ENCODE measurements around the gene ATP5ME.
"Not testable (repeated sequence)": the region's sequence is repeated elsewhere in the genome, so short reads cannot be mapped to it uniquely, and the experiment has no call there.

ATP5ME gene

GRCh38 chr4:674172-675035, at the start of gene ATP5ME, which contains the start of gene MYL5:
Gene ATP5ME, minus strand, starts transcription at chr4:674276. Its CDS starts 29 bp downstream, at chr4:674247.
Gene MYL5, plus strand, starts transcription at chr4:674542. Its CDS starts 3,485 bp downstream, at chr4:678027.
- peak; percentile 95 for DNase-seq (ENCODE audit: low spot score)

GRCh38 chr4:722851-723360, 48.8 kb upstream of the ATP5ME start:
- DNase-seq (ENCODE audit: low spot score): no peak

- DNase-seq (ENCODE audit: low spot score): no peak
Measured at GRCh38 chr4:722169-722725, 48.2 kb upstream of the ATP5ME start.

GRCh38 chr4:721261-722168, 47.4 kb upstream of the ATP5ME start:
- DNase-seq (ENCODE audit: low spot score): no peak

DNA sequence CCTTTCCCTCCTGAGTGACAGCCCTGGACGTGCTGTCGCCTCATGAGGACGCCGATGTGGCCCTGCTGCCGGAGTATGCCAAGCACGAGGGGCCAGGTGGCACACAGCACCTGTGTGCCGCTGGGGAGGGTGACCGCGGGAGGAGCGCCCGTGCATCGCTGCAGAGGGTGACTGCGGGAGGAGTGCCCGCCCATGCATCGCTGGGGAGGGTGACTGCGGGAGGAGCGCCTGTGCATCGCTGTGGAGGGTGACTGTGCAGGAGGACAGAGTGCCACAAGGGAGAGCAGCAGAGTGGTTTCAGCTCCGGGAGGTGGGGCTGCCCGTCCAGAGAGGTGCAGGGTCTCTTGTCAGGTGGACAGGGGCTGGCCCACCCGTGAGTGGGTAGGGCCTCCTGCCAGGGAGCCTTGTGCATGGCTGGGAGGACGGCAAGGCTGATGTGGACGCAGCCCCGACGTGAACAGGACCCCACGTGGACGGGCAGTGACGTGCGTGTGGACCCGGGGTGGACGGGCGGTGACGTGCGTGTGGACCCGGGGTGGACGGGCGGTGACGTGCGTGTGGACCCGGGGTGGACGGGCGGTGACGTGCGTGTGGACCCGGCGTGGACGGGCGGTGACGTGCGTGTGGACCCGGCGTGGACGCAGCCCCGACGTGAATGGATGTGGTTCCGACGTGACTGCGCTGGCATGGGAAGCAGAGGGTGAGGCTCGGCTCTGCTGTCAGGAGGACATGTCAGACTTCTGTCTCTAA, 46.2 kb upstream of the ATP5ME start:
- no peak for DNase-seq (ENCODE audit: low spot score)

DNA sequence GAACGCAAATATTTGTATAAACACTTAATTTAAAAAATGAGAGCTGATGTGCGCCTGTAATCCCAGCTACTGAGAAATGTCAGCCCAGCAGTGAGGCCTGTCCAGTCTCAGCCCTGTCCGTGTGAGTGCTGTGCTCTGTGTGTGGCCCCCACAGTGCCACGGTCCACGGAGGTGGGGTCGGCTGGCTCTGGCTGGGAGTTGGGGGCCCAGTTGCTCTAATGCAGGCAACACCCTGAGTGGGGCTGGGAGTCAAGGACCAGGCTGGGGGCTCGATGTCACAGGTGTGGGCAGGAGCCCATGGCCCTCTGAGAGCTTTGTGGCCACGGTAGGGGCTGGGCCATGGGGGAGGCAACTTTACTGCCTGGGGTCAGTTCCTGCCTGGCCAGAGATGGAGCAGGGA, 44.4 kb upstream of the ATP5ME start:
- DNase-seq (ENCODE audit: low spot score): no peak

DNA sequence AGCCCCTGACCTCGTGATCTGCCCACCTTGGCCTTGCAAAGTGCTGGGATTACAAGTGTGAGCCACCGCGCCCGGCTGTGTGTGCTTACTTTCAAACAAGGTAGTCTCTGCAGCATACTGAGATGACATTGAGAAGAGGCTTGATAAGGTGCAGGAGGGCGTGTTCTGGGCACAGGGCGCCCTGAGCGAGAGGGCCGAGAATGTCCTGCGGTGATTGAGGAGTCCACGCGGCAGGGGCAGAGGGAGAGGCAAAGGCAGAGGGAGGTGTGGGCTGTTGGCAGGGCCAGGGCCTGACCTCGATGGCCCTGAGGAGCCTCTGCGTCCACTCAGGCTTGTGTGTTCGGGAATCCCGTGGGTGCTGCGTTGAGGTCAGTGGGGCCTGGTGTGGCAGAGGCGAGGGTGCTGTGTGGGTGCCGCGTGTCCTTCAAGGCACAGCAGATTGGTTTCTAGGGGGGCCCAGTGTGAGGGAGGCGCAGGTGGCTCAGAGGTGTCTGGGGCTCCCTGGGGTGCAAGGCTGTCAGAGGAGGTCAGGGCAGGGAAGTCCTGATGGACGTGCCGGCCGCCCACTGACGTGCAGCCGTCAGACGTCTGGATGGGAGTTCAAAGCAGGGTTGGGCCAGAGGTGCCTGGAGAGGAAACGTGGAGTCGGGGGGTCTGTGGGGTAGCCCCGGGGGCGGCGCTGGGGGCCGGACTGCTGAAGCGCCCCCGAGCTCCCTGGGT, 43.7 kb upstream of the ATP5ME start:
- no peak for DNase-seq (ENCODE audit: low spot score)

DNA sequence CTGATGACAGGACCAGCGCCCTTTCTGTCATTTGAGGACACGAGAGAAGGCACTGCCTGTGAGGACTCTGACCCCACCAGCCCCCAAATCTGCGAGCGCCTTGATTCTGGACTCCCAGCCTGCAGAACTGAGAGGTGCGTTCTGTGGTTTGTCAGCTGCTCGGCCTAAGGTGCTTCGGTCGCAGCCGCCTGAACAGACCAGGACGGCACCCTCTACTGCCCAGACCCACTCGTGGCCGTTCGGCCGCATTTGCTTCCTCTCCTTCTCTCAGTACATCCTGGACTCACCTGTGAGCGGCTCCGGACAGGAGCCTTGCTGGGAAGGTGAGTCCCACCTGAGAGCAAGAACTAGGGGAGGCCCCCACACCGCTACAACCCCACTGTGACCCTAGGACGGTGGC, 40.0 kb upstream of the ATP5ME start:
- DNase-seq (ENCODE audit: low spot score): no peak

DNA sequence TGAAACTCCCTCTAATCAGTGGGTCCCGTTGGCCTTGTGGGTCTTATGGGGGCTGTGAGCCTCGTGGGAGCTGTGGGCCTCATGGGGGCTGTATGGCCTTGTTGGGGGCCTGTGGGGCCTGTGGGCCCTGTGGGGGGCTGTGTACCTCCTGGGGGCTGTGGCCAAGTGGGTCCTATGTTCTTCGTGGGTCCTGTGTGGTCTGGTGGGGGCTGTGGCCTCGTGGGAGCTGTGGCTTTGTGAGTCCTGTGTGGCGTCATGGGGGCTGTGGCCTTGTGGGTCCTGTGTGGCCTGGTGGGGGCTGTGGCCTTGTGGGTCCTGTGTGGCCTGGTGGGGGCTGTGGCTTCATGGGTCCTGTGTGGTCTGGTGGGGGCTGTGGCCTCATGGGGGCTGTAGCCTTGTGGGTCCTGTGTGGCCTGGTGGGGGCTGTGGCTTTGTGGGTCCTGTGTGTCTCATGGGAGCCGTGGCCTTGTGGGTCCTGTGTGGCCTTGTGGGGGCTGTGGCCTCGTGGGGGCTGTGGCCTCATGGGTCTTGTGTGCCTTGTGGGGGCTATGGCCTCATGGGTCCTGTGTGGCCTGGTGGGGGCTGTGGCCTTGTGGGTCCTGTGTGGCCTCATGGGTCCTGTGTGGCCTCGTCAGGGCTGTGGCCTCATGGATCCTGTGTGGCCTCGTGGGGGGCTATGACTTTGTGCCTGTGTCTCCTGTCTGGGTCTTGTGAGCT, 39.0 kb upstream of the ATP5ME start:
- DNase-seq (ENCODE audit: low spot score): no peak

DNA sequence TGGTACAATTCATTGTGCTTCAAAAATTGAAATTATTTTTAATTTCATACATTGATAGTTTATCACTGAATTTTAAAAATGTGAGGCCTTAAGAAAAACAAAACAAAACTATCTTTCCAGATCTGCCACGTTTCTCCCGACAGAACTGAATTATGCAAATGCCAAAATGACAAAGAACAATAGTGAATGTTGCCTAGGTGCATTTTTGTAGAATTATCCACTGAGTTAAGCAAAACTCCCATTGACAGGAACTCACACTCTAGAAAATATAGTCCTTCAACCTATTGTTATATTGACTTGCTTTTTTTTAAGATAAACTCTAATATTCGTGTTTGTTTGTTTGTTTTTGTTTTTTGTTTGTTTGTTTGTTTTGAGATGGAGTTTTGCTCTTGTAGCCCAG, 38.0 kb upstream of the ATP5ME start:
- DNase-seq (ENCODE audit: low spot score): no peak

- DNase-seq (ENCODE audit: low spot score): no peak
Measured at GRCh38 chr4:710916-711315, 36.8 kb upstream of the ATP5ME start.

DNA sequence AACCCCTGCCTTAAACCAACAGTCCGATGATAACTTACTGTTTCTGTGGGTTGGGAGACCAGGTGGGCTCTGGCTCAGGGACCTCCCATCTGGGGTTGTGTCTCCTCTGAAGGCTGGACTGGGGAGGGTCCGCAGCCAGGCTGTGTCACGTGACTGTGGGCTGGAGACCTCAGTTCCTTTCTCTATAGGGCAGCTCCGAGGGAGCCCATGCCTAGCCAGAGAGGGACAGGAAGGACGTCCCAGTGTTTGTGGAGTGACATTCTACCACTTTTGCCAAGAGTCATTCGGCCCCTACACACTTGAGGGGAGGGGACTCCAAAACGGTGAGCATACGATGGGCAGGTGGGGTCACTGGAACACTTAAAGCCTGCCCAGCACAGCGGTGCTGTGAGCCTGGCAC, 36.0 kb upstream of the ATP5ME start:
- no peak for DNase-seq (ENCODE audit: low spot score)

- no peak for DNase-seq (ENCODE audit: low spot score)
Measured at GRCh38 chr4:709348-709747, 35.3 kb upstream of the ATP5ME start.

DNA sequence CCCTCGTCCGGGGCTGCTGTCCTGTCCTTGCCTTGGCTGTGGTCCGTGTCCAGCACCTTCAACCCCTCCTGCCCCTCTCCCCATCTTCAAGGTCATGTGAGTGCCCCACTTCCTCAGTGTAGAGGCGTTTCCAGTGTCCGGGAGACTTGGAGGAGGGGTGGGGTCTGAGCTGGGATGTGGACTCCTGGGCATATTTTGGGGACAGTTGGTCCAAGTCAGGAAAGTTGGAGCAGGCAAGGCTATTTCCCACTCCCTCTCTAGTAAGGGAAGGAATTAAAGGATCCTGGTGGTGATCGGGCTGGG, 34.5 kb upstream of the ATP5ME start:
- DNase-seq (ENCODE audit: low spot score): no peak

GRCh38 chr4:707929-708630, 34.0 kb upstream of the ATP5ME start:
- DNase-seq (ENCODE audit: low spot score): no peak

GRCh38 chr4:706834-707598, 32.9 kb upstream of the ATP5ME start:
- DNase-seq (ENCODE audit: low spot score): no peak

- not testable (repeated sequence) for DNase-seq (ENCODE audit: low spot score)
Measured at GRCh38 chr4:706083-706633, 32.1 kb upstream of the ATP5ME start.

DNA sequence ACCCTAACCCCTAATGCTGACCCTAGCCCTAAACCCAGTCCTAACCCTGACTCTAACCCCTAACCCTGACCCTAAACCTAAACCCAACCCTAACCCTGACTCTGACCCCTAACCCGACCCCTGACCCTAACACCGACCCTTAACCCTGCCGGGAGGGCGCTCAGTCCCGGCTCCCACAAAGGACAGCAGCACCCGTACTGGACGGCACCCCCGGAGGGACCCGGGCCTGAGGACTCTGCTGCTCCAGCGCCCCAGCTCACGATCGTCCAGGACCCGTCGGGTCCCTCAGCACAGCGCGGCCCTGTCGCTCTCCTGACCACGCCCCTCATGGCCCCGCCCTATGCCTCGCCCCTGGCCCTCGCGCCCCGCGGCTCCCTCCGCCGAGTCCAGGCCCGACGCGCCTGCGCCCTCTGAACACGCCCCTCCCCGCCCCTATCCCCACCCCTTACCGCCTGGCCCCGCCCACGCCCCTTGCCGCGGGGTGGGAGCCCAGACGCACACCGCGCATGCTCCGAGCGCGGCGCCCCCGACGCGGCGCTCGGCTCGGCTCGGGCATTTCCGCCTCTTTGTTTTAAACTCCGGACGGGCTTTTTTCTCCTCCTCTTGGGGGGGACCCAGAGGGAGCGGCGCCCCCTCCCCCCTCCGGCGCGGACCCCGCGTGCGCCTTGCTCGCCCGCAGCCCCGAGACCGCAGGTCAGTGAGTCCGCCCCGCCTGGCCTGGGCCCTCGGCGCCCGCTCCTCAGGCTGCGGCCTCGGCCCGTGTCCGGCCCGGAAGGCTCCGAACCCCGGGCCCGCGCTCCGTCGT, 31.4 kb upstream of the ATP5ME start, which contains the start of gene PCGF3:
PCGF3 (plus strand) TSS at position 555 of the 805 bp plus-strand sequence. CDS start 27,849 bp downstream, outside the sequence.
- DNase-seq (ENCODE audit: low spot score): peak; percentile 91

Data from RKO (cell line).